Epithelial cell of proximal tubule (primary cell): ENCODE measurements around the gene CDH2. TPM values are rescaled to one million over a fixed set of nuclear protein-coding genes. Genes with fewer than 3 reads are reported as not detected.

Experiments
- DNase-seq: peaks from one replicate; pipeline ENCODE4 v3.0.0-alpha.2; 2011; ENCODE audit warnings: low read depth
- H3K4me3 ChIP-seq: 2 replicates; pipeline ENCODE4 v1.5.1; 2011; ENCODE audit warnings: low read depth, mild to moderate bottlenecking, low read length
- total RNA-seq: library from RNA; depleted of rRNA; stranded (reverse); fragments of >200 nt; gene quantifications from 2 replicates; pipeline ENCODE4 v1.2.3, GENCODE V29; 2015
- TF ChIP-seq, protein P1 (sequence below): conservative IDR thresholded peaks from 2 replicates; pipeline ENCODE4 v1.5.1; 2012; ENCODE audit warnings: low read depth, mild to moderate bottlenecking, low read length

Gene CDH2
- total RNA-seq, 1 donor from 2014 or later = 74.5 TPM

GRCh38 chr18:28009589-28009988 lies 167.3 kb downstream of the CDH2 start:
- H3K4me3 ChIP-seq = no peak overlapping the region
- DNase-seq = no peak
- TF ChIP-seq, protein P1, sequence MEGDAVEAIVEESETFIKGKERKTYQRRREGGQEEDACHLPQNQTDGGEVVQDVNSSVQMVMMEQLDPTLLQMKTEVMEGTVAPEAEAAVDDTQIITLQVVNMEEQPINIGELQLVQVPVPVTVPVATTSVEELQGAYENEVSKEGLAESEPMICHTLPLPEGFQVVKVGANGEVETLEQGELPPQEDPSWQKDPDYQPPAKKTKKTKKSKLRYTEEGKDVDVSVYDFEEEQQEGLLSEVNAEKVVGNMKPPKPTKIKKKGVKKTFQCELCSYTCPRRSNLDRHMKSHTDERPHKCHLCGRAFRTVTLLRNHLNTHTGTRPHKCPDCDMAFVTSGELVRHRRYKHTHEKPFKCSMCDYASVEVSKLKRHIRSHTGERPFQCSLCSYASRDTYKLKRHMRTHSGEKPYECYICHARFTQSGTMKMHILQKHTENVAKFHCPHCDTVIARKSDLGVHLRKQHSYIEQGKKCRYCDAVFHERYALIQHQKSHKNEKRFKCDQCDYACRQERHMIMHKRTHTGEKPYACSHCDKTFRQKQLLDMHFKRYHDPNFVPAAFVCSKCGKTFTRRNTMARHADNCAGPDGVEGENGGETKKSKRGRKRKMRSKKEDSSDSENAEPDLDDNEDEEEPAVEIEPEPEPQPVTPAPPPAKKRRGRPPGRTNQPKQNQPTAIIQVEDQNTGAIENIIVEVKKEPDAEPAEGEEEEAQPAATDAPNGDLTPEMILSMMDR = no peak

- no peak overlapping the region for H3K4me3 ChIP-seq
- DNase-seq = no peak
- TF ChIP-seq, protein P1 = no peak
Observed at GRCh38 chr18:28007841-28008240, 169.1 kb downstream of the CDH2 start.

DNA sequence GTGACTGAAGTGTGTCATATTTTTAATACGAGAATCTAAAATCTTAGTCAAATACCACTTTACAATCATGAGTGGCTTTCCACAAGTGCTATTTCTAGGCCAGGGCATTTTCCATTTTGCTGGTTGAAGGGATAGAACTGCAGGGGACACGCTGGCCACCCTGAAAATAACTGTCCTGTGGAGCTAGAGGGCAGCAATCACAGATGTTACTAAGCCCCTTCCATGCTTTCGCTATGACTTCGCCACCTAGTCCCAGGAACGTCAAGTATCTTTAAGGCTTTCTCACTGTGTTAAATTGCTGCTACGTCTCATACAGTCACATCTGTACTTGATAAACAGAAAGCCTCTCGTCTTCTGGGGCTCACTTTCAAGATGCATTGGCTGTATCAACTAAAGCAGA lies 171.8 kb downstream of the CDH2 start:
- TF ChIP-seq, protein P1 = no peak
- no peak overlapping the region for H3K4me3 ChIP-seq
- DNase-seq = no peak

DNA sequence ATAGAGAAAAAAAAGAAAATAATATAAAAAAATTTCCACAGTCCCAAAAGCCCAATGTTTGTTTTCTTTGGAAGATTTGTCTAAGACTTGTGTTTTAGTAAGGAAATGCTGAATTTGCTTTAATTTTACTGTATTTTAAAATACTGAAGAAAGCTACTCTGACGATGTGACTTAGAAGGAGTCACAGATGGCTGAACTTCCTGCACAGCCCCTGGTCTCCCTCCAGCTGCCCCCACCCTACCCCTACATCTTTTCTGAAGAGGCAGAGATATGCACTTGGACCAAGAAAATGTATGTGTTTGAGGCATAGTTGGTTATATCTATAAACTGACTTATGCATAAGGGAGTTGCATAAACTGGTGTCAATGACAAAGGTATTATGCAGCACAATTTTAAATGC lies 172.3 kb downstream of the CDH2 start:
- H3K4me3 ChIP-seq = no peak overlapping the region
- TF ChIP-seq, protein P1 = no peak
- DNase-seq = no peak

GRCh38 chr18:28003451-28003850 lies 173.5 kb downstream of the CDH2 start:
- DNase-seq = no peak
- TF ChIP-seq, protein P1 = no peak

GRCh38 chr18:28002841-28003240 lies 174.1 kb downstream of the CDH2 start:
- no peak overlapping the region for H3K4me3 ChIP-seq
- DNase-seq = no peak
- TF ChIP-seq, protein P1 = no peak

More at GRCh38 chr18:28003451-28003850, 173.5 kb downstream of the CDH2 start:
- H3K4me3 ChIP-seq = no peak overlapping the region

GRCh38 chr18:27996801-27997272 lies 180.1 kb downstream of the CDH2 start:
- H3K4me3 ChIP-seq = no peak overlapping the region
- DNase-seq = peak; percentile 4
- TF ChIP-seq, protein P1 = no peak
